ENCODE data around the gene ULBP2. TPM values are rescaled to one million over a fixed set of nuclear protein-coding genes. Genes with fewer than 3 reads are reported as not detected.

The ULBP2 gene
- total RNA-seq, 1 donor from 2014 or later, result 9.9 TPM

GRCh38 chr6:149897015-149897697 lies 44.7 kb upstream of the ULBP2 start:
- no peak overlapping the region for H3K27ac Mint-ChIP-seq (ENCODE audit: unreplicated experiment)
- H3K27me3 Mint-ChIP-seq (ENCODE audit: unreplicated experiment), result peaks cover 10% of the 10 kb centered on the region

GRCh38 chr6:149897855-149898744 lies 43.7 kb upstream of the ULBP2 start, which contains the start of gene RAET1E:
Gene RAET1E (minus strand): TSS chr6:149898113. CDS start chr6:149890901, 7,212 bp downstream.
- TF ChIP-seq CTCF (IDR thresholded peaks at IDR 0.05; ENCODE audit: unreplicated experiment), result no peak

More at GRCh38 chr6:149897015-149897697, 44.7 kb upstream of the ULBP2 start:
- Mint-ChIP-seq H3K36me3 (ENCODE audit: low read depth, unreplicated experiment) (no peaks in the 10 kb centered on the region), H3K4me3 (ENCODE audit: unreplicated experiment) (no peak overlapping the region), H3K4me1 (ENCODE audit: unreplicated experiment) (peaks cover 26% of the 10 kb centered on the region), H3K9me3 (ENCODE audit: unreplicated experiment) (no peaks in the 10 kb centered on the region)
- TF ChIP-seq CTCF (IDR thresholded peaks at IDR 0.05; ENCODE audit: unreplicated experiment), result no peak
- DNase-seq (ENCODE audit: low spot score), result no peak

GRCh38 chr6:149898966-149899365 lies 42.8 kb upstream of the ULBP2 start:
- H3K4me3 Mint-ChIP-seq (ENCODE audit: unreplicated experiment), result no peak overlapping the region
- no peak for DNase-seq (ENCODE audit: low spot score)
- peaks cover 25% of the 10 kb centered on the region for H3K4me1 Mint-ChIP-seq (ENCODE audit: unreplicated experiment)
- no peak overlapping the region for H3K27ac Mint-ChIP-seq (ENCODE audit: unreplicated experiment)
- no peaks in the 10 kb centered on the region for H3K9me3 Mint-ChIP-seq (ENCODE audit: unreplicated experiment)
- no peaks in the 10 kb centered on the region for H3K36me3 Mint-ChIP-seq (ENCODE audit: low read depth, unreplicated experiment)
- peaks cover 7% of the 10 kb centered on the region for H3K27me3 Mint-ChIP-seq (ENCODE audit: unreplicated experiment)
- TF ChIP-seq CTCF (IDR thresholded peaks at IDR 0.05; ENCODE audit: unreplicated experiment), result no peak

More at GRCh38 chr6:149897855-149898744, 43.7 kb upstream of the ULBP2 start, which contains the start of gene RAET1E:
- no peak for DNase-seq (ENCODE audit: low spot score)
- Mint-ChIP-seq H3K9me3 (ENCODE audit: unreplicated experiment) (no peaks in the 10 kb centered on the region), H3K27me3 (ENCODE audit: unreplicated experiment) (peaks cover 10% of the 10 kb centered on the region), H3K27ac (ENCODE audit: unreplicated experiment) (no peak within 1 kb of the TSS), H3K36me3 (ENCODE audit: low read depth, unreplicated experiment) (no peaks in the 10 kb centered on the region), H3K4me3 (ENCODE audit: unreplicated experiment) (no peak within 1 kb of the TSS), H3K4me1 (ENCODE audit: unreplicated experiment) (peaks cover 25% of the 10 kb centered on the region)

GRCh38 chr6:149899486-149899885 lies 42.3 kb upstream of the ULBP2 start:
- TF ChIP-seq CTCF (IDR thresholded peaks at IDR 0.05; ENCODE audit: unreplicated experiment), result no peak
- H3K4me3 Mint-ChIP-seq (ENCODE audit: unreplicated experiment), result no peak overlapping the region
- no peak for DNase-seq (ENCODE audit: low spot score)
- no peaks in the 10 kb centered on the region for H3K9me3 Mint-ChIP-seq (ENCODE audit: unreplicated experiment)
- peaks cover 24% of the 10 kb centered on the region for H3K4me1 Mint-ChIP-seq (ENCODE audit: unreplicated experiment)
- no peak overlapping the region for H3K27ac Mint-ChIP-seq (ENCODE audit: unreplicated experiment)
- H3K36me3 Mint-ChIP-seq (ENCODE audit: low read depth, unreplicated experiment), result no peaks in the 10 kb centered on the region
- peaks cover 7% of the 10 kb centered on the region for H3K27me3 Mint-ChIP-seq (ENCODE audit: unreplicated experiment)

All from endothelial cell (in vitro differentiated cells).